Measurements from ENCODE around the gene EIF2AK3. TPM values are rescaled to one million over a fixed set of nuclear protein-coding genes. Genes with fewer than 3 reads are reported as not detected.
A peak's percentile ranks its signal among the peaks of the same experiment; 100 is the strongest.

EIF2AK3 gene
- total RNA-seq, 1 donor from 2014 or later = 17.1 TPM

- Mint-ChIP-seq H3K4me3 (ENCODE audit: unreplicated experiment) (no peak overlapping the region), H3K9me3 (ENCODE audit: unreplicated experiment) (no peaks in the 10 kb centered on the region), H3K4me1 (ENCODE audit: unreplicated experiment) (no peaks in the 10 kb centered on the region), H3K36me3 (ENCODE audit: low read depth, unreplicated experiment) (no peaks in the 10 kb centered on the region), H3K27me3 (ENCODE audit: unreplicated experiment) (no peaks in the 10 kb centered on the region), H3K27ac (ENCODE audit: unreplicated experiment) (no peak overlapping the region)
- no peak for DNase-seq (ENCODE audit: low spot score)
- TF ChIP-seq, protein P1, sequence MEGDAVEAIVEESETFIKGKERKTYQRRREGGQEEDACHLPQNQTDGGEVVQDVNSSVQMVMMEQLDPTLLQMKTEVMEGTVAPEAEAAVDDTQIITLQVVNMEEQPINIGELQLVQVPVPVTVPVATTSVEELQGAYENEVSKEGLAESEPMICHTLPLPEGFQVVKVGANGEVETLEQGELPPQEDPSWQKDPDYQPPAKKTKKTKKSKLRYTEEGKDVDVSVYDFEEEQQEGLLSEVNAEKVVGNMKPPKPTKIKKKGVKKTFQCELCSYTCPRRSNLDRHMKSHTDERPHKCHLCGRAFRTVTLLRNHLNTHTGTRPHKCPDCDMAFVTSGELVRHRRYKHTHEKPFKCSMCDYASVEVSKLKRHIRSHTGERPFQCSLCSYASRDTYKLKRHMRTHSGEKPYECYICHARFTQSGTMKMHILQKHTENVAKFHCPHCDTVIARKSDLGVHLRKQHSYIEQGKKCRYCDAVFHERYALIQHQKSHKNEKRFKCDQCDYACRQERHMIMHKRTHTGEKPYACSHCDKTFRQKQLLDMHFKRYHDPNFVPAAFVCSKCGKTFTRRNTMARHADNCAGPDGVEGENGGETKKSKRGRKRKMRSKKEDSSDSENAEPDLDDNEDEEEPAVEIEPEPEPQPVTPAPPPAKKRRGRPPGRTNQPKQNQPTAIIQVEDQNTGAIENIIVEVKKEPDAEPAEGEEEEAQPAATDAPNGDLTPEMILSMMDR (IDR thresholded peaks at IDR 0.05; ENCODE audit: unreplicated experiment) = no peak
Measured at GRCh38 chr2:88613921-88614320, 13.3 kb downstream of the EIF2AK3 start.

DNA sequence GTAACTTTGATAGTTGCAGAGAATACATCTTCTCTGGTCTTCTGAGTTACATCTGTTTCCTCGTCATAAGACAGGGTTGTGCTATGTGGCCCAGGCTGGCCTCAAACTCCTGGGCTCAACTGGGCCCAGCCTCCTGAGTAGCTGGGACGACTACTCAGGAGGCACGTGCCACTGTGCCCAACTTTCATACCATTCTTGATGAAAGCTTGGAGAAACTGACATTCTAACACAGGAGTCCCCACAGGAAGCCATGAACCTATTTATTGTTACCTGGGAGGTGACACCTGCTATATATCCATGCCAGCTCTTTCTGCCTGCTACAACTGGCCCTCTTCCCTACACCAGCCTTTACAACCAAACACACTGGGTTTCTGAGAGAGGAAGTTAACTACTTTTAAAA is 19.1 kb downstream of the EIF2AK3 start:
- Mint-ChIP-seq H3K36me3 (ENCODE audit: low read depth, unreplicated experiment) (no peaks in the 10 kb centered on the region), H3K4me3 (ENCODE audit: unreplicated experiment) (no peak overlapping the region), H3K27ac (ENCODE audit: unreplicated experiment) (no peak overlapping the region), H3K27me3 (ENCODE audit: unreplicated experiment) (no peaks in the 10 kb centered on the region), H3K9me3 (ENCODE audit: unreplicated experiment) (no peaks in the 10 kb centered on the region), H3K4me1 (ENCODE audit: unreplicated experiment) (peaks cover 10% of the 10 kb centered on the region)
- DNase-seq (ENCODE audit: low spot score) = no peak
- TF ChIP-seq, protein P1 (IDR thresholded peaks at IDR 0.05; ENCODE audit: unreplicated experiment) = no peak

DNA sequence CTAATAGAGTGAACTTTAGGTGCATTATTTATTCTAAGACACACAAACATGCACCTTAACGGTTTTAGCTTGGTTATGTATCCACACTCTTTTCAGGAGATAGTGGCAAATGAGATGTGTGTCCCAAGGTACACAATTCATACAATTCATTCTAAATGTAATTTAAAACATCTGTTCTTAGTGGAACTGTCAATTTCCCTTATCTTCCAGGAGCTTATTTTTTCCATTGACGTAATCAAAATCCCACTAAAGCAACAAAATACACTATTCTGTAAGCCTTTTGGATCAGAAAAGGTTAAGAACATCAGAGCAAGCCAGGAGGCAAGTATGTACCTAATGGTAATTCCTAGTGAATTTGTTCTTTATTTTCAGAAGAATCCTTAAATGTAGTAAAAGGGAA is 19.8 kb downstream of the EIF2AK3 start:
- peaks cover 15% of the 10 kb centered on the region for H3K4me1 Mint-ChIP-seq (ENCODE audit: unreplicated experiment)
- TF ChIP-seq, protein P1 (IDR thresholded peaks at IDR 0.05; ENCODE audit: unreplicated experiment) = no peak
- H3K9me3 Mint-ChIP-seq (ENCODE audit: unreplicated experiment) = no peaks in the 10 kb centered on the region
- no peaks in the 10 kb centered on the region for H3K36me3 Mint-ChIP-seq (ENCODE audit: low read depth, unreplicated experiment)
- no peak for DNase-seq (ENCODE audit: low spot score)
- H3K4me3 Mint-ChIP-seq (ENCODE audit: unreplicated experiment) = no peak overlapping the region
- no peaks in the 10 kb centered on the region for H3K27me3 Mint-ChIP-seq (ENCODE audit: unreplicated experiment)
- no peak overlapping the region for H3K27ac Mint-ChIP-seq (ENCODE audit: unreplicated experiment)

- Mint-ChIP-seq H3K4me1 (ENCODE audit: unreplicated experiment) (peaks cover 20% of the 10 kb centered on the region), H3K27me3 (ENCODE audit: unreplicated experiment) (no peaks in the 10 kb centered on the region), H3K27ac (ENCODE audit: unreplicated experiment) (no peak overlapping the region), H3K4me3 (ENCODE audit: unreplicated experiment) (no peak overlapping the region), H3K9me3 (ENCODE audit: unreplicated experiment) (no peaks in the 10 kb centered on the region), H3K36me3 (ENCODE audit: low read depth, unreplicated experiment) (no peaks in the 10 kb centered on the region)
- no peak for DNase-seq (ENCODE audit: low spot score)
- TF ChIP-seq, protein P1 (IDR thresholded peaks at IDR 0.05; ENCODE audit: unreplicated experiment) = no peak
Measured at GRCh38 chr2:88606371-88607030, 20.8 kb downstream of the EIF2AK3 start.

DNA sequence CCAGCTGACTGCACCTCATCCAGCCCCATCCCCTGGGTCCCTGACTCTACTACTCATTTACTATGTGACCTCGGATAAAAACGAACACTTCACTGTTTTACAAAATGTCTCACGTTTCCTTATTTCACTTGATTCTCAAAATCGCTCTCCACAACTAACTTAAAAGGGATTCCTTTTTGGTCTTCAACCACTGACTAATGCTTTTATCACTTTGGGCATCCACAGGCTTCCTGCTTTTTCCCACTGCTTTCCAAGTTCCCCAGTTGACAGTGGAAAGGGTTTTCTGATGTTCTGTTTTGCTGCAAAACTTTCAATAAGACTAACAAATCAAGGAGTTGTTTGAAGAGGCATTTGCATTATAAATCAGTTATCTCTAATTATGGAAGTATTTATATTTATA is 24.1 kb downstream of the EIF2AK3 start:
- no peaks in the 10 kb centered on the region for H3K27me3 Mint-ChIP-seq (ENCODE audit: unreplicated experiment)
- no peak for DNase-seq (ENCODE audit: low spot score)
- H3K4me1 Mint-ChIP-seq (ENCODE audit: unreplicated experiment) = peaks cover 36% of the 10 kb centered on the region
- no peak overlapping the region for H3K4me3 Mint-ChIP-seq (ENCODE audit: unreplicated experiment)
- no peaks in the 10 kb centered on the region for H3K36me3 Mint-ChIP-seq (ENCODE audit: low read depth, unreplicated experiment)
- H3K9me3 Mint-ChIP-seq (ENCODE audit: unreplicated experiment) = no peaks in the 10 kb centered on the region
- TF ChIP-seq, protein P1 (IDR thresholded peaks at IDR 0.05; ENCODE audit: unreplicated experiment) = no peak
- peak overlapping the region; percentile 55 for H3K27ac Mint-ChIP-seq (ENCODE audit: unreplicated experiment)

All from endothelial cell (in vitro differentiated cells).